IMR-90 (cell line): Measurements from ENCODE around the gene GRID1. TPM values are rescaled to one million over a fixed set of nuclear protein-coding genes. Genes with fewer than 3 reads are reported as not detected.

Experiments
- ATAC-seq: fragments of 200-7000 bp; cut with Tn5 transposase; 2 replicates; pipeline ENCODE4 v1.9.1; 2020; ENCODE audit warnings: low read depth, mild to moderate bottlenecking, moderate library complexity
- BruUV-seq: library from RNA; stranded (reverse); fragments of 400-500 nt; replicated peaks from 2 replicates; lab custom pipeline; 2021; lab: Mats Ljungman, UMichigan
- CTCF ChIA-PET: fragments of 300-600 bp; formaldehyde crosslinking; extraction: SDS; loops from one replicate; lab custom pipeline; 2021; ENCODE audit warnings: antibody characterized with exemption; lab: Yijun Ruan, JAX
- POLR2A ChIA-PET: fragments of 300-600 bp; sonication (Branson Sonifier 250); formaldehyde crosslinking; loops from one replicate; lab custom pipeline; 2022; ENCODE audit warnings: antibody characterized with exemption; ENCODE audit not compliant: unreplicated experiment; lab: Charles Lee
- DNase-seq: peaks from one replicate; pipeline ENCODE4 v3.0.0; 2013
- H2AFZ ChIP-seq: replicated peaks from 2 replicates; pipeline ENCODE3; 2013; ENCODE audit warnings: low read length, mild to moderate bottlenecking; ENCODE audit not compliant: poor library complexity
- H2AK5ac ChIP-seq: 2 replicates; pipeline ENCODE4 v1.6.1; 2013; ENCODE audit warnings: low read depth, low read length, inconsistent platforms
- H2AK9ac ChIP-seq: replicated peaks from 2 replicates; pipeline ENCODE3; 2013; ENCODE audit warnings: mild to moderate bottlenecking, low read depth, low read length, moderate library complexity; ENCODE audit not compliant: poor library complexity
- H2BK120ac ChIP-seq: 2 replicates; pipeline ENCODE4 v1.6.1; 2013; ENCODE audit warnings: low read depth, low read length, inconsistent platforms
- H2BK15ac ChIP-seq: 3 replicates; pipeline ENCODE4 v1.6.1; 2013; ENCODE audit warnings: low read depth, low read length, inconsistent platforms
- H2BK20ac ChIP-seq: 2 replicates; pipeline ENCODE4 v1.6.1; 2013; ENCODE audit warnings: low read depth, mild to moderate bottlenecking, inconsistent platforms, low read length, moderate library complexity
- H2BK5ac ChIP-seq: 2 replicates; pipeline ENCODE4 v1.6.1; 2013; ENCODE audit warnings: mild to moderate bottlenecking, low read depth, low read length, inconsistent platforms; ENCODE audit not compliant: poor library complexity, severe bottlenecking
- H3K14ac ChIP-seq: replicated peaks from 2 replicates; pipeline ENCODE4 v1.6.1; 2013; ENCODE audit warnings: low read depth, low read length, inconsistent platforms
- H3K18ac ChIP-seq: 2 replicates; pipeline ENCODE4 v1.6.1; 2013; ENCODE audit warnings: low read depth, low read length, control low read depth
- H3K23ac ChIP-seq: 2 replicates; pipeline ENCODE4 v1.6.1; 2013; ENCODE audit warnings: low read depth, low read length, inconsistent platforms
- H3K27ac ChIP-seq: 2 replicates; pipeline ENCODE4 v1.5.1; 2013; ENCODE audit warnings: mild to moderate bottlenecking, control low read depth, low read length; ENCODE audit not compliant: insufficient read depth
- H3K27me3 ChIP-seq: 2 replicates; pipeline ENCODE4 v1.6.1; 2013; ENCODE audit warnings: low read length; ENCODE audit not compliant: control insufficient read depth, insufficient read depth
- H3K36me3 ChIP-seq: 2 replicates; pipeline ENCODE4 v1.6.1; 2013; ENCODE audit warnings: low read length, mixed read lengths; ENCODE audit not compliant: control insufficient read depth, insufficient read depth
- H3K4ac ChIP-seq: 2 replicates; pipeline ENCODE4 v1.6.1; 2013; ENCODE audit warnings: low read depth, low read length, inconsistent platforms
- H3K4me1 ChIP-seq: 2 replicates; pipeline ENCODE4 v1.6.1; 2013; ENCODE audit warnings: low read length, mixed read lengths; ENCODE audit not compliant: control insufficient read depth, insufficient read depth
- H3K4me2 ChIP-seq: 2 replicates; pipeline ENCODE4 v1.6.1; 2013; ENCODE audit warnings: low read depth, mild to moderate bottlenecking, control low read depth, low read length, moderate library complexity
- H3K4me3 ChIP-seq: 2 replicates; pipeline ENCODE4 v1.5.1; 2013; ENCODE audit warnings: low read depth, mild to moderate bottlenecking, control low read depth, low read length, moderate library complexity; ENCODE audit not compliant: insufficient read depth
- H3K56ac ChIP-seq: 2 replicates; pipeline ENCODE4 v1.6.1; 2013; ENCODE audit warnings: low read length, inconsistent platforms; ENCODE audit not compliant: insufficient read depth; ENCODE audit errors: extremely low read depth
- H3K79me1 ChIP-seq, 2 experiments: 2 replicates each; pipeline ENCODE4 v1.6.1; 2013; ENCODE audit warnings: low read length in 2 of 2, inconsistent platforms in 1 of 2, low read depth in 1 of 2
- H3K9ac ChIP-seq: 2 replicates; pipeline ENCODE4 v1.6.1; 2013; ENCODE audit warnings: low read depth, low read length, control low read depth
- H3K9me1 ChIP-seq: 2 replicates; pipeline ENCODE4 v1.6.1; 2013; ENCODE audit warnings: low read length, inconsistent platforms; ENCODE audit not compliant: insufficient read depth
- H3K9me3 ChIP-seq: 2 replicates; pipeline ENCODE4 v1.6.1; 2013; ENCODE audit warnings: low read length; ENCODE audit not compliant: control insufficient read depth, insufficient read depth
- H4K20me1 ChIP-seq: 2 replicates; pipeline ENCODE4 v1.6.1; 2013; ENCODE audit warnings: low read length, inconsistent platforms; ENCODE audit not compliant: insufficient read depth
- H4K5ac ChIP-seq: 2 replicates; pipeline ENCODE4 v1.6.1; 2013; ENCODE audit warnings: mild to moderate bottlenecking, low read depth, low read length, control low read depth
- H4K8ac ChIP-seq, 2 experiments: 2 replicates each; pipeline ENCODE4 v1.6.1; 2013; ENCODE audit warnings: low read depth in 2 of 2, low read length in 2 of 2, control low read depth in 1 of 2, inconsistent platforms in 1 of 2
- H4K91ac ChIP-seq: 2 replicates; pipeline ENCODE4 v1.6.1; 2013; ENCODE audit warnings: low read depth, low read length, inconsistent platforms; ENCODE audit not compliant: insufficient read depth
- CTCF ChIP-seq: conservative IDR thresholded peaks from 2 replicates; pipeline ENCODE4 v1.5.1; 2012; ENCODE audit warnings: mild to moderate bottlenecking, low read depth, low read length, improper control_type of control experiment
- NFE2L2 ChIP-seq: fragments of 150-350 bp; IDR thresholded peaks from 2 replicates; pipeline ENCODE4 v1.6.1; 2016; ENCODE audit warnings: low read depth, mild to moderate bottlenecking, low read length
- SMC3 ChIP-seq: fragments of 150-350 bp; IDR thresholded peaks from 2 replicates; pipeline ENCODE4 v1.6.1; 2016; ENCODE audit warnings: low read depth, mild to moderate bottlenecking, antibody characterized with exemption, low read length, moderate library complexity
- WGBS, 2 experiments: methylation state at CpG; one replicate each; pipeline versions ENCODE4 v1.1.5 to v1.1.7; 2013; ENCODE audit warnings: missing lambda C conversion rate in 2 of 2; ENCODE audit not compliant: insufficient read length in 1 of 2; ENCODE audit errors: extremely low coverage in 2 of 2; 5-methylcytosine and 5-hydroxymethylcytosine counted together
- dilution Hi-C: fragments of 300-500 bp; cut with HindIII; formaldehyde crosslinking; loops from one replicate; pipeline ENCODE4 v1.14.3; 2018; ENCODE audit warnings: low sequenced_read_pairs; ENCODE audit not compliant: unreplicated experiment
- in situ Hi-C: fragments of 300-500 bp; cut with MboI; formaldehyde crosslinking; loops from 3 replicates; pipeline ENCODE4 v1.14.3; 2019; ENCODE audit warnings: low sequenced_read_pairs, inconsistent platforms, mixed read lengths
- intact Hi-C: fragments of 100-400 bp; cut with micrococcal nuclease; formaldehyde crosslinking; loops from 2 replicates; pipeline ENCODE4 v1.10.0; 2022
- polyA plus RNA-seq, 3 experiments: library from polyadenylated mRNA; depleted of rRNA; stranded (reverse); fragments of >200 nt; gene quantifications; 2 replicates each; pipeline ENCODE4 v1.2.3, GENCODE V29; 2012; ENCODE audit warnings: low replicate concordance in 1 of 3
- total RNA-seq: library from RNA; depleted of rRNA; stranded (reverse); fragments of >200 nt; gene quantifications from 2 replicates; pipeline ENCODE4 v1.2.3, GENCODE V29; 2012

GRID1 gene
- total and polyA plus RNA-seq, 2 of the 4 experiments (the other 2 are of a cell fraction) = not detected

GRCh38 chr10:86178401-86179152 lies 188.0 kb downstream of the GRID1 start:
- CTCF ChIA-PET = no interaction called here
- Histone ChIP-seq H3K4me3 (no peak overlapping the region), H2AK9ac (no peak overlapping the region), H3K9me3 (no peaks in the 10 kb centered on the region), H4K8ac (no peak overlapping the region), H2BK120ac (no peak overlapping the region), H4K20me1 (no peaks in the 10 kb centered on the region), H3K27ac (no peak overlapping the region), H2AFZ (no peak overlapping the region), H3K4me1 (no peaks in the 10 kb centered on the region), H3K56ac (no peak overlapping the region), H3K79me1 (no peaks in the 10 kb centered on the region), H3K4me2 (no peak overlapping the region), H2BK5ac (no peak overlapping the region), H3K18ac (no peak overlapping the region), H2BK15ac (no peak overlapping the region), H2BK20ac (no peak overlapping the region), H3K27me3 (no peaks in the 10 kb centered on the region), H3K23ac (no peak overlapping the region), H2AK5ac (no peak overlapping the region), H3K9ac (no peak overlapping the region), H3K36me3 (no peaks in the 10 kb centered on the region), H4K91ac (no peak overlapping the region), H4K5ac (no peak overlapping the region), H3K4ac (no peak overlapping the region), H3K14ac (no peak overlapping the region), H3K9me1 (no peaks in the 10 kb centered on the region)
- dilution Hi-C loops (no loop called here), in situ Hi-C loops (loop anchor here (25.0 kb wide), 1 partner anchor 409 kb away; no protein-coding TSS in a partner anchor), intact Hi-C loops (loop anchor here (5.0 kb wide), 1 partner anchor 199 kb away; no protein-coding TSS in a partner anchor)
- no TSS peak for BruUV-seq
- no CpG with 5 or more reads among the region's 11 CpGs for WGBS, 2 experiments
- DNase-seq (no peak), ATAC-seq (no peak)
- POLR2A ChIA-PET = no interaction called here
- TF ChIP-seq CTCF (peak; percentile 21; the same call in 1 of the 2 replicates), SMC3 (0 out of 2 replicates have a peak, but pooled peaks have one; percentile 9), NFE2L2 (no peak)
